ENCODE data around the gene ZNF274. TPM values are rescaled to one million over a fixed set of nuclear protein-coding genes. Genes with fewer than 3 reads are reported as not detected.

ZNF274 gene
- total and polyA plus RNA-seq, 2 of the 8 experiments (the other 6 are each of a cell fraction or from before 2014, with no cell fraction given) = 13.3 to 25.1 TPM

GRCh38 chr19:58262922-58263296, 80.0 kb downstream of the ZNF274 start (continued):
- no peak for TF ChIP-seq MAFK (IDR thresholded peaks at IDR 0.05; ENCODE audit: low read depth, low read length)
- TF ChIP-seq CBX8 (IDR thresholded peaks at IDR 0.05; ENCODE audit: borderline replicate concordance, low read depth, low read length) = no peak
- TF ChIP-seq CHD2 (IDR thresholded peaks at IDR 0.05; ENCODE audit: low read length) = no peak
- no peak for TF ChIP-seq SP4 (IDR thresholded peaks at IDR 0.05; ENCODE audit: low read length)

Other genes with a start within 250 kb of the ZNF274 start
- gene ZNF418, start 247.7 kb upstream of the ZNF274 start, total RNA-seq (2021; fragmentation: NEBNext Ultra II Directional; extraction: Animal tissue kit (Norgen Biotek cat#: 25700)) = 18.5 and 18.8 TPM in 2 replicates
- gene ZNF418, start 247.7 kb upstream of the ZNF274 start, polyA plus RNA-seq (2011; rRNA removed) = 8.1 and 10.5 TPM in 2 replicates
- gene ZNF256, start 235.4 kb upstream of the ZNF274 start, total RNA-seq (2021; fragmentation: NEBNext Ultra II Directional; extraction: Animal tissue kit (Norgen Biotek cat#: 25700)) = 13.5 and 14.2 TPM in 2 replicates
- 5.7 and 6.1 TPM in 2 replicates for gene ZNF256, start 235.4 kb upstream of the ZNF274 start, polyA plus RNA-seq (2011; rRNA removed)
- 0.98 and 0.99 TPM in 2 replicates for gene C19orf18, start 208.5 kb upstream of the ZNF274 start, total RNA-seq (2021; fragmentation: NEBNext Ultra II Directional; extraction: Animal tissue kit (Norgen Biotek cat#: 25700))
- 0.08 and 0.12 TPM in 2 replicates for gene C19orf18, start 208.5 kb upstream of the ZNF274 start, polyA plus RNA-seq (2011; rRNA removed)
- gene ZNF606, start 180.2 kb upstream of the ZNF274 start, total RNA-seq (2021; fragmentation: NEBNext Ultra II Directional; extraction: Animal tissue kit (Norgen Biotek cat#: 25700)) = 17.5 and 19.3 TPM in 2 replicates
- 5.2 and 10.2 TPM in 2 replicates for gene ZNF606, start 180.2 kb upstream of the ZNF274 start, polyA plus RNA-seq (2011; rRNA removed)
- gene ZSCAN1, start 149.0 kb upstream of the ZNF274 start, total RNA-seq (2021; fragmentation: NEBNext Ultra II Directional; extraction: Animal tissue kit (Norgen Biotek cat#: 25700)) = 0.69 and 1.2 TPM in 2 replicates
- 4.3 and 6.4 TPM in 2 replicates for gene ZSCAN1, start 149.0 kb upstream of the ZNF274 start, polyA plus RNA-seq (2011; rRNA removed)
- 5.2 and 5.3 TPM in 2 replicates for gene ZNF135, start 123.8 kb upstream of the ZNF274 start, total RNA-seq (2021; fragmentation: NEBNext Ultra II Directional; extraction: Animal tissue kit (Norgen Biotek cat#: 25700))
- gene ZNF135, start 123.8 kb upstream of the ZNF274 start, polyA plus RNA-seq (2011; rRNA removed) = 6.9 and 7.9 TPM in 2 replicates
- 37.0 and 37.6 TPM in 2 replicates for gene ZSCAN18, start 84.8 kb upstream of the ZNF274 start, total RNA-seq (2021; fragmentation: NEBNext Ultra II Directional; extraction: Animal tissue kit (Norgen Biotek cat#: 25700))
- gene ZSCAN18, start 84.8 kb upstream of the ZNF274 start, polyA plus RNA-seq (2011; rRNA removed) = 41.4 and 64.7 TPM in 2 replicates
- gene ZNF329, start 32.3 kb upstream of the ZNF274 start, total RNA-seq (2021; fragmentation: NEBNext Ultra II Directional; extraction: Animal tissue kit (Norgen Biotek cat#: 25700)) = 11.2 and 12.0 TPM in 2 replicates
- 5.0 and 5.8 TPM in 2 replicates for gene ZNF329, start 32.3 kb upstream of the ZNF274 start, polyA plus RNA-seq (2011; rRNA removed)
- gene ZNF544, start 45.9 kb downstream of the ZNF274 start, total RNA-seq (2021; fragmentation: NEBNext Ultra II Directional; extraction: Animal tissue kit (Norgen Biotek cat#: 25700)) = 54.5 and 60.8 TPM in 2 replicates
- gene ZNF544, start 45.9 kb downstream of the ZNF274 start, polyA plus RNA-seq (2011; rRNA removed) = 47.9 and 48.8 TPM in 2 replicates
- gene ZNF8, start 95.9 kb downstream of the ZNF274 start, total RNA-seq (2021; fragmentation: NEBNext Ultra II Directional; extraction: Animal tissue kit (Norgen Biotek cat#: 25700)) = 20.5 and 21.5 TPM in 2 replicates
- gene ZNF8, start 95.9 kb downstream of the ZNF274 start, polyA plus RNA-seq (2011; rRNA removed) = 9.2 and 9.8 TPM in 2 replicates
- gene ERVK3-1, start 122.3 kb downstream of the ZNF274 start, total RNA-seq (2021; fragmentation: NEBNext Ultra II Directional; extraction: Animal tissue kit (Norgen Biotek cat#: 25700)) = 30.6 and 31.5 TPM in 2 replicates
- 28.1 and 29.9 TPM in 2 replicates for gene ERVK3-1, start 122.3 kb downstream of the ZNF274 start, polyA plus RNA-seq (2011; rRNA removed)
- gene ZSCAN22, start 143.9 kb downstream of the ZNF274 start, total RNA-seq (2021; fragmentation: NEBNext Ultra II Directional; extraction: Animal tissue kit (Norgen Biotek cat#: 25700)) = 3.1 and 3.2 TPM in 2 replicates
- 2.6 and 3.3 TPM in 2 replicates for gene ZSCAN22, start 143.9 kb downstream of the ZNF274 start, polyA plus RNA-seq (2011; rRNA removed)
- 19.9 and 20.8 TPM in 2 replicates for gene A1BG, start 170.4 kb downstream of the ZNF274 start, total RNA-seq (2021; fragmentation: NEBNext Ultra II Directional; extraction: Animal tissue kit (Norgen Biotek cat#: 25700))
- gene A1BG, start 170.4 kb downstream of the ZNF274 start, polyA plus RNA-seq (2011; rRNA removed) = 69.6 and 108 TPM in 2 replicates
- gene ZNF497, start 179.7 kb downstream of the ZNF274 start, total RNA-seq (2021; fragmentation: NEBNext Ultra II Directional; extraction: Animal tissue kit (Norgen Biotek cat#: 25700)) = 0.93 and 1.0 TPM in 2 replicates
- gene ZNF497, start 179.7 kb downstream of the ZNF274 start, polyA plus RNA-seq (2011; rRNA removed) = 1.4 and 2.0 TPM in 2 replicates
- gene ZNF837, start 198.0 kb downstream of the ZNF274 start, total RNA-seq (2021; fragmentation: NEBNext Ultra II Directional; extraction: Animal tissue kit (Norgen Biotek cat#: 25700)) = 1.9 and 2.7 TPM in 2 replicates
- gene ZNF837, start 198.0 kb downstream of the ZNF274 start, polyA plus RNA-seq (2011; rRNA removed) = 3.3 and 6.6 TPM in 2 replicates
- 1,554 and 1,557 TPM in 2 replicates for gene RPS5, start 204.2 kb downstream of the ZNF274 start, total RNA-seq (2021; fragmentation: NEBNext Ultra II Directional; extraction: Animal tissue kit (Norgen Biotek cat#: 25700))
- 5,731 and 5,910 TPM in 2 replicates for gene RPS5, start 204.2 kb downstream of the ZNF274 start, polyA plus RNA-seq (2011; rRNA removed)
- gene RNF225, start 212.6 kb downstream of the ZNF274 start, total RNA-seq (2021; fragmentation: NEBNext Ultra II Directional; extraction: Animal tissue kit (Norgen Biotek cat#: 25700)) = 1.0 and 1.2 TPM in 2 replicates
- gene RNF225, start 212.6 kb downstream of the ZNF274 start, polyA plus RNA-seq (2011; rRNA removed) = 0.17 TPM in 2 replicates
- gene ZNF584, start 225.6 kb downstream of the ZNF274 start, total RNA-seq (2021; fragmentation: NEBNext Ultra II Directional; extraction: Animal tissue kit (Norgen Biotek cat#: 25700)) = 4.5 and 5.2 TPM in 2 replicates
- gene ZNF584, start 225.6 kb downstream of the ZNF274 start, polyA plus RNA-seq (2011; rRNA removed) = 2.5 and 2.7 TPM in 2 replicates